GM19328 (cell line): ENCODE measurements around the gene CLDN34.

Experiments
- ATAC-seq: cut with Tn5 transposase; IDR thresholded peaks from one replicate; pipeline ENCODE4 v1.9.1; 2021; ENCODE audit warnings: mild to moderate bottlenecking, moderate library complexity; ENCODE audit not compliant: unreplicated experiment

Gene CLDN34

GRCh38 chrX:10015723-10016518 lies 48.8 kb downstream of the CLDN34 start:
- peak; percentile 15 for ATAC-seq

DNA sequence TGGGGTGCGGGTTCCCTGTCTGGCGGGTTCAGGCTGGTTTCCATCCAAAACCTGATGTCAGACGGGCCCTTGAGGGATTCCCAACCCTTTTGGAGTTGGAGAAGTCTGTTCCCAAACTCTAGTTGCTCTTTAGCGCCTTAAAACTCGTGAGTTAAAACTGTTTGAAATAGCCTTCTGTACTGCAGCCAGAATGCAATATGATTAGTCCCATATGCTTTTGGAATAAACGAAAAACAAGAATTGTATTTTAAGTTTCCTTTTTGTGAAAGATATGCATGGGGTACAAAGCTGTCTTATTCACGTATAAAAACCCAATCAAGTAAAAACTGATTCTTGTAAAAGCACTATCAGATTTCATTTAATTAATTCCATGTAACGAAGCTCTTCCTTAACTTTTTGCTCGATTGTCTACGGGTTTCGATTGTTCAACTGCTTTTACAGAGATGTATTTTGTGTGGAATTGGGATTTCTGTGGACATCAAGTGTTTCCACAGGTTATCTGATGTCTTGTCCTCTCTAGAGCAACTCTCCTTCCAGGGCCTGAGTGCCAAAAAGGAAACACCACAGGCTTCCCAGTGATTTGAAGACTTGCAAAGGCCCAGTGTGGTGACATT lies 49.5 kb downstream of the CLDN34 start:
- ATAC-seq: no peak

DNA sequence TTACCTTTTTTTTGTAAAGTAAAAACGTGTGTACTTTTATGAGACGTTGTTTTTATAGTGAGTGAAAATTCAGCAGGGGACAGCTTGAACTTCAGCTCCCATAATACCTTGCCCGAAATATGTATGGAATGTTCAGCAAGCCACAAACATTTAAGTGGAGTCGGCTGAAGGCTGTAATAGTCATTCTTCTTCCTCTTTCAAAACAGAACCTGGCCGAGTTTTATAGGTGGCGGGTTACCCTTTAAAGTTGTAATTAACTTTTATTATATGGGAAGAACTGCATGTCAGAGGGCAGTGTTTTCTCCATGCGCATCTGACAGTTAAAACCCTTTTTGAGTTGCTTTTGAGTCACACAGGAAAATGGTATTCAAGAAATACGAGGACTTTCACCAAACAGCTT lies 50.7 kb downstream of the CLDN34 start:
- ATAC-seq: no peak
